KG1 (cell line): ENCODE measurements around the gene NGEF.
"Not testable (repeated sequence)": the region's sequence is repeated elsewhere in the genome, so short reads cannot be mapped to it uniquely, and the experiment has no call there.

Experiments used
- DNase-seq: peaks from one replicate; lab custom pipeline; 2025; lab: John Stamatoyannopoulos, UW

NGEF gene

DNA sequence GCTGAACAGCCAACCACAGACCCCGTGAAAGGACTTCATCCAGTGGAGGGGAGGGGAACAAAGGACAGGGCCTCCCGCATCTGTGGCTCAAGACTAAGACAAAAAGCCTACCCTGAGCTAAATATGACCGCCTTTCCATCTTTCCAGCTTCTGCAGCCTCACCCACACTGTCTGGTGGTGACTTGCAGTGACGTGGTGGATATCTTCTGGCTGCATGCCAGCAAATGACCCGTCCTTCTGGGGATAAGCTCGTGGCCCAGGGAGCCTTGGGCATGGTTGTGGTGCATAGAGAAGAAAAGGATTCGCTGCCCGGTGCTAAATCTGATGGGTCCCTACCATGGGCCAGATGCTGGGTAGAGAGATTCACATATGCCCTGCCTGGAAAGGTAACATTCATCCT lies 8.7 kb upstream of the NGEF start:
- DNase-seq, result no peak

DNA sequence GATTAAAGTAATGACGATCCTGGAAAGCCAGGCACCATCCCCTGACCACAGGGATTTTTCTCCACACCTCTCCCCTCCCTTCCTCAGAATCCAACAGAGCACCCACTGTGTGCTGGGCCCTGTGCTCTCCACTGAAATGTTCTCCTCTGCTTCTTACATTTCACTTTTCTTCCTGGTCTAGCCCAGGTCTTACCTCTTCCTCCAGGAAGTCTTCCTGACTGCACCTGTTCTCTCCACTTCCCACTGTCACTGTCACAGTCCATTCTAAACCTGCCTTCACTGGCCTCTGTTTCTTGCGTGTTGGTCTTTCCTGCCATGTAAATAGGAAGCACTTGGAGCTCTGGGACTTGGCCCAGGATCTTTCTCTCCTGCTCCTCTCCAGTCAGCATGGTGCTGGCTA lies 7.4 kb upstream of the NGEF start:
- no peak for DNase-seq

DNA sequence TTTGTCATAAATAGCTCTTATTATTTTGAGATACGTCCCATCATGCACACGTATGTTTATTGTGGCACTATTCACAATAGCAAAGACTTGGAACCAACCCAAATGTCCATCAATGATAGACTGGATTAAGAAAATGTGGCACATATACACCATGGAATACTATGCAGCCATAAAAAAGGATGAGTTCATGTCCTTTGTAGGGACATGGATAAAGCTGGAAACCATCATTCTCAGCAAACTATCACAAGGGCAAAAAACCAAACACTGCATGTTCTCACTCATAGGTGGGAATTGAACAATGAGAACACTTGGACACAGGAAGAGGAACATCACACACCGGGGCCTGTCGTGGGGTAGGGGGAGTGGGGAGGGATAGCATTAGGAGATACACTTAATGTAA lies 6.6 kb upstream of the NGEF start:
- DNase-seq, result not testable (repeated sequence)

DNA sequence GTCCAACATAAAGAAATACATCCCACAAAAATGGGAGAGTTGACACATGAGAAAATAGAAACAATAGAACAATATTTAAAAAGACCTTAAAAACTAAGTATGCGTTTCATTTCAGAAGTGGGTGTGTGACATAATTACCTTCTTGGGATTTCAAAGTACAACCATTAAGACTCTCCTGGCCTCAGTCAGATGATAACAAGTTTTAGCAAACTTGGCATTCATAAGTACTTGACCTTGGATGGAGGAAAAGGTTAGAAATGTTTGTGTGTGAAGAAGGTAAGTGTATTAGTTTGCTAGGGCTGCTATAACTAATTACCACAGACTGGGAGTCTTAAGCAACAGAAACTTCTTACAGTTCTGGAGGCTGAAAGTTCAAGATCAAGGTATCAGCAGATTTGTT lies 4.9 kb upstream of the NGEF start:
- no peak for DNase-seq

DNA sequence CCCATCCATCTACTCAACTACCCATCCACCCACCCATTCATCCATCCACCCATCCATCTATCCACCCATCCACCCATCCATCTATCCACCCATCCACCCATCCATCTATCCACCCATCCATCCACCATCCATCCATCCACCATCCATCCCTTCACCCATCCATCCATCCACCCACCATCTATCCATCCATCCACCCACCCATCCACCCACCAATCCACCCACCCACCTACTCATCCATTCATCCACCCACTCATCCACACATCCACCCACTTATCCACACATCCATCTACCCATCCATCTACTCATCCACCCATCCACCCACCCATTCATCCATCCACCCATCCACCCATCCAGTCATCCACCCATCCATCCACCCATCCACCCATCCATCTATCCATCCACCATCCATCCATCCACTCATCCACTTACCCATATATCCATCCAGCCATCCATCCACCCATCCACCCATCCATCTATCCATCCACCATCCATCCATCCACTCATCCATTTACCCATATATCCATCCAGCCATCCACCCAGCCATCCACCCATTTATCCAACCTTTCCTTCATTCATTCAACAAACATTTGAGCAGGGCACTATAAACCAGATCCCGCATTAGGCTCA lies 2.1 kb upstream of the NGEF start:
- DNase-seq, result no peak

DNA sequence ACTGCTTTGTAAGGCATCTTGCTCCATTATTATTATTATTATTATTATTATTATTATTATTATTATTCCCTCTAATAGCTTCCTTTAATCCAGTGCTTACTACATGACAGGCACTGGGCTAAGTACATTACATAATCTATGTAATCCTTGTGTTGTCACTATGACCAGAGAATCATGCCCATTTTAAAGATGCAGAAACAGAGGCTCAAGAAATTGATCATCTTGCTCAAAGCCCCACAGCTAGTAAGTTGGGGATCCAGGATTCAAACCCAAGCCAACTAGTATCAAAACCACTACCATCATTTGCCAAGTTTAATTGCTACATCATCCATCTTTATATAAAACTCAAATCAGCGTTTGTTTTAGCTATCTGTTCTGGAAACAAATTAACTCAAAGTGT lies 594 bp upstream of the NGEF start:
- DNase-seq, result no peak

DNA sequence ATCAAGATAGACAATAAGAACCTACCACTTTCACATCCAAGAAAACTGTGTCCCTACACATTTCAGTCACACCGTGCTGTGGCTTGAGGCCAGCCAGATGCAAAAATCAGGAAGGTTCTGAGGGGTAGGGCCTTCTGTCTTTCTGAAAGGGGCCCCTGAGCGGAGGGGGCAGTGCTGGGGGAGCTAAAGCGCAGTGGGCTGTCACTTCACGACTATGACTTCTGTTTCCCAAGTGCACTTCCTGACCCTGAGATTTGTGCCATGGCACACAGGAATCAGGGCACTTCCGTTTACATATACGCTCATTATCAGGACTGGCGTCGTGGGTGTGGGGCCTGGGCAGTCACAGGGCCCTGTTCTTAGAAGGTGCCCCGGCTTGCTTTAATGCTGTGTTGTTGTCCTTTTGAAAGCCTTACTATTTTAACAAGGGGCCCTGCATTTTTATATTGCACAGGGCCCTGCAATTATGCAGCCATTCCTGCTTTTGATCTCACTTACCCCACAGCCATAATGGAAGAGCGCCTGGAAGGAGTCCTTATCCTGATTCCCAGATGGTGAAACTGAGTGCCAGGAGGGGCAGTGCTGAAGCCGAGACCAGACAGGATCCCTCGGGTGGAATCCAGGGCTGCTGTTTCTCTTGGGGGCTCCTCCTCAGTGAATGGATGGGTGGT lies 620 bp downstream of the NGEF start:
- no peak for DNase-seq

DNA sequence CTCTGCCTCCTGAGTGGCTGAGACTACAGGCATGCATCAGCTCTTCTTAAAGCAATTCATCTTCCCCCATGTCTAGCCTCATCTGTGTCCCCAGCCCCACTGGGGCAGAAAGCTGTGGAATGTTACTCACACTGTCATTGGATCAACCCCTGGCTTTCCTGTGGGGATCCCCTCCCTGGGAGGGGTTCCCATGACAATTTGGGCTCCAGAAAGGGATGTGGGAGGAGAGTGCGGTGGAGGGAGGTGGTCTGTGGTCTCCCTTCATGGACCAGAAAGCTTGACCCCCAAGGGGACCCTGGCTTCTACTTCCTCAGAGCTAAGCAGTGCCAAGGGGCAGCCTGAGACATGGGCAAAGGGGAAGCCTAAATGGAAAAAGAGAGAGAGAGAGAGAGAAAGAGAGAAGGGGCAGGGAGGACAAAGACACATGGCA lies 1.3 kb downstream of the NGEF start:
- no peak for DNase-seq

DNA sequence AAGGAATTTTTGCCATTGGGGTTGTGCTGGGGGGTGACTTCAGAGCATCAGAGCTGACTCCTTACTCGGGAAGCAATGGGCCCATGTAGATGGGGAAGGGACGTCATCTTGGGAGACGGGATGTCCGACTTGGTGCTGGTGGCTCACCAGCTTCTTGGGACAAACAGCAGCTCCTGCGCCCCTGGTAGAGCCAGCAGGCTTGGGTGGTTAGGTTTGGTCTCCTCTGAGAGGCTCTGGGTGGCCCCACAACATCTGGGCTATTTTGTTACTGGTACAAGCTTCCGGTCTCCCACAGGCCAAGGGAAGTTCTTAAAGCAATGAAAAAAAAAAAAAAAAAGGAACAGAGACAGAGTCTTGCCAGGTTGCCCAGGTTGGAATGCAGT lies 1.8 kb downstream of the NGEF start:
- no peak for DNase-seq

DNA sequence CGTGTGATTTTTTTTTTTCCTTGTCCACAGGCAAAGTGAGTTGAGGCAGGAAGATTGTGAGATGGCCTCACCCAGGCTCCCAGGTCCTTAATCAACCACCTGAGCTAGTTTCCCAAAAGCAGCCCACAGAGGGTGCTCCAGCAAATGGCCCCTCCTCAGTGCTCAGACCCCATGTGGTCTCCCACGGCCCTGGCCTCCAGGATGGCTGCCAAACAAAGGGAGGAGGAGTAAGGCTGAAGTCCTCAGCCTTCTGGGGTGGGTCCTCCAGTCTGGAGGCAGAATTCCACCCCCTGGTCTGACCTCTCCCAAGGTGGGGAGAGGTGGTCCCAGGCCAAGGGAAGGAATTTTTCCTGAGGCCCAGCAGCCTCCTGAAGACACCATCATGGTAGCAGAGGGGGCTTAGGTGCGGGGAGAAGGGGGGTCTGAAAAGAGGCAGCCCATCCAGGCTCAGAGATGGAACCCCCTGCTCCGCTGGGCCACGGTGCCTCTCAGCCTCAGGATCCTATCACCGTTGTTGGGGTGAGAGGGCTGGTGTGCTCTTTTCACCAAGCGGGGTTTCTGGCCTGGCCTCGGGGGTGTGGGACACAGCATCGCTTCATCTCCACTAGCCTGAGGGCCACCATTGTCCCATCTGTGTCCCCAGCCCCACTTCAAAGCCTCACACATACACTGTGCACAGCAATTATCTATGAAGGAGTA lies 2.3 kb downstream of the NGEF start:
- no peak for DNase-seq

DNA sequence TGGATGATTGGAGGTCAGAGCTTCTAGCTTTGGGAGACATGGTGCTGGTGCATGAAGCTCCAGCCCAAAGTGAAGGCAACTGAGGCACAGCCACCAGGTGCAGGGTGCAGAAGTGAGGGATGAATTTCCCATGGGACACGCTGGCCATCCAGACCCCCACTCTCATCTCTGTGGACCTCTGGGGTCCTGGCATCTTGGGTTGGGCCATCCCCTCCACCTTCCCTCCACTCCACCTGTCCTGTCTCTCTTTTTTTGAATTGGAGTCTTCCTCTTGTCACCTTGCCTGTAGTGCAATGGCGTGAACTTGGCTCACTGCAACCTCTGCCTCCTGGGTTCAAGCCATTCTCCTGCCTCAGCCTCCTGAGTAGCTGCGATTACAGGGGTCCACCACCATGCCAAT lies 3.4 kb downstream of the NGEF start:
- no peak for DNase-seq

DNA sequence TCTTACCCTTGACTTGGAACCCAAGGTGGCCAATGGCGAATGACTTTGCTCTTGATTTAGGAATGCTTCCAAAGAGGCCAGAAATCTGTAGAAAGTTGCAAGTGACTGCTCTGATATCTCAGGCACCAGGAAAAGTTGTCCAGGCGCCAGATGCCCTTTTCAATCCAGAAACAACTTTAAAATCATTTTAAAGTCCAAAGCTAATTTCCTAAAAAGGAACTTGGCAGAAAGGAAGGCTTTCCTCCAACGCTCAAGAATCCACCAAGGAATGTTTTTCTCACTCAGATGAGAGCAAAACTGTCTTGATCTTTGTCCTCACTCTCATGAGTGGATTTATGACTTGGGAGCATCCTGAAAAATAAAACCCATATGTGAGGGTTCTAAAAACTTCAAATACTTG lies 5.3 kb downstream of the NGEF start:
- no peak for DNase-seq

DNA sequence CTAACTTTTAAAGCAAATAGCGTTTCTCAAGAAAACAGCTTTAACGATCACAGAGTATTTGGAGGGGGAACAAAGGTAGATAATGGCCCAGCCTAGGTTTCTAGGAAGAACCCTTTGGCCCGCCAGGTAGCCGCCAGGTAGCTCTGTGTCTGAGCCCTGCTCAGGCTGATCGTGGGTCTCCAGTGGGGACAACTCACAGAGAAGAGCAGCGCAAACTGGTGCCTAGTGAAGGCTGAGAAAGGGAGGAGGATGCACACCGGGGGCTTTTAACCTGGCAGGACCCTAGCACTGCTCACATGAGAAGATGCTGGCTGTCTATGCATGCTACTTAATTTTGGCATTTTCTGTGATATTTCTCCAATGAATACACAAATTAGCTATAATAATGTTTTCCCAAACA lies 5.8 kb downstream of the NGEF start:
- DNase-seq, result no peak

DNA sequence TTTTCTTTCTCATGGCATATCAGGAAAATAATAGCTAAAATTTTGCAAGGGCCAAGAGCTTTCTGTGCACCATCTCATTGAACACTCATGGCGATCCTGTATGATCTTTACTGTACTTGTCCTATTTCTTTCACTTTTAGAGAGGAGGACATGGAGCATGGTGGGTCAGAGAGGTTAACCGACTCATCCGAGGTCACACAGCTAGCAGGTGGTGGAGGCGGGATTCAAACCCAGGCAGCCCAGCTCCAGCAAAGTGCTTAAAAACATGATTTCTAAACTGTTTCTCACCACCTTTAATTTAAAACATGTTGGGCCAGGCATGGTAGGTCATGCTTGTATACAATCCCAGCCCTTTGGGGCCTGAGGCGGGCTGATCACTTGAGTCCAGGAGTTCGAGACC lies 6.4 kb downstream of the NGEF start:
- no peak for DNase-seq

DNA sequence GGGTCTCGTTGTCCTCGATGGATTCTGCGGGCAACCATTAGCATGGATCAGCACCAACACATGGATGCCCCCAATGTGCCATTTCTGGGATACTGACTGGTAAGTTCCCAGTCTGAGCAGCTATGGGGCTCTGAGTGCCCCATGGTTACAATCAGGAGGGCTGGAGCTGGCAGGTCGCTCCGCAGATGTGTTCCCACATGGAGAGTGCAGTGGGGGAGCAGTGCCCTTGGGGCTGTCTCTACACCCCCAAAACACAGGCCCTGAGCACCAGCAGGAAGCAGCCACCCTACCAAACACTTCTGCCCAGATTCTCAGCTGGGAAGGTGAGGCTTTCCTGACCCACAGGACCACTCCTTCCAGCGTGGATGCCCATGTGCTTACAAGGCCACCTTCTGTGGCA lies 8.0 kb downstream of the NGEF start:
- no peak for DNase-seq

DNA sequence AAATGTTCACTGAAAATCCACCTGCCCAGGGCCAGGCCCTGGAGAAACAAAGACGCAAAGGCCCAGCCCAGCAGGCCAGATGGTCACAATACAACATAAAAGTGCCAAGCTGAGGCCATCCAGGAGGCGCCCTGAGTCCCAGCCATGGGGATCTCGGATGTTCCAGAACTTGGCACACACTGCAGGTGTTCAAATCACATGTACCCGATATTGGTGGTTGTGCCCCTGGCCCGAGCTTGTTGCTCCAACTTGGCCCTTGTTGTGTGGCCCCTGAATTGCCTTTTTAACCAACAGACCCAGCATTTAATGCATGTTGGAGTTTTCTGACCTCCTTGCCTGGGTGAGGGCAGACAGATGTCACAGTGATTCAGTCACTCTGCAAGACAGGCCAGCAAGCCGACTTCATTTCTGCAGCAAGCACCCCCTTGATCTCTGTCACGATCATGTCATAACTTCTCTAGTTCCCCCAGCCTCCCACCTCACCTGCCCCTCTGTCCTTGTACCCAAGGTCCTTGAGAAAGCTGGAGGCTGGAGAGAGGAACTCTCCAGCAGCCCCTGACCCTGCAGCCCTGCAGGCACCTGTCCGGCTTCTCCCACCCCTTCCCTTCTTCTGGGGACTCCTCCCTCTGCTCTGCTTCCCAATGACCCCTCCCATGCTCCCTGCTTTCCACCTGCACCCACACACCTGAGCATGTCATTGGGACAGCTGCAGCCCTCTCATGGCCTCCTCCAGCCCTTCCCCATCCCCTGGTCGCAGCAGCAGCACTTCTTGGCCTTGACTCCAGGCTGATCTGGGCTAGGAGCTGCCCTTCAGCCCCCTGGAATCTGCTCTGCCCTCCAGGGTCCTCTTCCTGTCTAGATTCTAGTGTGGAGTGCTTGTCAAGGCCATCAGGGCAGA lies 9.1 kb downstream of the NGEF start:
- DNase-seq, result no peak

DNA sequence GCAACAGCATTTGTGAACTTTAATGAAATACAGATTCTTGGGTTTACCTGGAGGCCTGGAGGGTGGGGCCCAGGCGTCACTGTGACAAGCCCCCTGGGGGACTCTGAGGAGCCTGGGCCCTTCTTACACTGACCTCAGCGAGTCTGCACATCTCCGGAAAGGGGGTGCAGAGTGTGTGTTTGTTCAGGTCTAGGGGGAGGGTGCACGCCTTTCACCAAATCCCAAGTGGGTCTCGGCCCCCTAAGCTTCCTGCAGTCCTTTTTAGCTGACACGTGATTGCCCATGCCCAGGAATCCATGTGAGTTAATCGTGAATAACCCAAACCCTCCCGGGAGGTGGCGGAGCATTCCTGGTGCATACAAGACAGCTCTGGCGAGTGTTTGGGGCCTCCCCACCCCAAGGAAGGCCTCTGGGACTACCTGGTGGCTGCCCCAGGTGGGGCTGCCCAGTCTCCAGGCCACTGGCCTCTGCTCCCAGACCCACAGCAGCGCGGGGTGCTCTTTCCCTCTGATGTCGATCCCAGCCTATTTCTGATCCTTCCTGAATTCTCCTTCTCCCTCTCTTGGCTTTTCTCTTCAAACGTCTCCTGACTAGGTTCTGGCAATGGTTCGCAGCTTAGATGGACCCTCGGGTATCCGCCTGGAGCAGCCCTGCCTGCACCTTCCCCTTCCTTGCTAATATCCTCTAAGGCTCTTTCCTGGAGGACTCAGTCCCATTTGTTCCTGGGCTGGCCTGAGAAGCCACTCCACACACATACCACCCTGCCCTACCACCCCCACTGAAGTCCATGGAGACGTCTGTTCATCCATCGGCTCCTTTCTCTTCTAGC lies 10.0 kb downstream of the NGEF start:
- no peak for DNase-seq

DNA sequence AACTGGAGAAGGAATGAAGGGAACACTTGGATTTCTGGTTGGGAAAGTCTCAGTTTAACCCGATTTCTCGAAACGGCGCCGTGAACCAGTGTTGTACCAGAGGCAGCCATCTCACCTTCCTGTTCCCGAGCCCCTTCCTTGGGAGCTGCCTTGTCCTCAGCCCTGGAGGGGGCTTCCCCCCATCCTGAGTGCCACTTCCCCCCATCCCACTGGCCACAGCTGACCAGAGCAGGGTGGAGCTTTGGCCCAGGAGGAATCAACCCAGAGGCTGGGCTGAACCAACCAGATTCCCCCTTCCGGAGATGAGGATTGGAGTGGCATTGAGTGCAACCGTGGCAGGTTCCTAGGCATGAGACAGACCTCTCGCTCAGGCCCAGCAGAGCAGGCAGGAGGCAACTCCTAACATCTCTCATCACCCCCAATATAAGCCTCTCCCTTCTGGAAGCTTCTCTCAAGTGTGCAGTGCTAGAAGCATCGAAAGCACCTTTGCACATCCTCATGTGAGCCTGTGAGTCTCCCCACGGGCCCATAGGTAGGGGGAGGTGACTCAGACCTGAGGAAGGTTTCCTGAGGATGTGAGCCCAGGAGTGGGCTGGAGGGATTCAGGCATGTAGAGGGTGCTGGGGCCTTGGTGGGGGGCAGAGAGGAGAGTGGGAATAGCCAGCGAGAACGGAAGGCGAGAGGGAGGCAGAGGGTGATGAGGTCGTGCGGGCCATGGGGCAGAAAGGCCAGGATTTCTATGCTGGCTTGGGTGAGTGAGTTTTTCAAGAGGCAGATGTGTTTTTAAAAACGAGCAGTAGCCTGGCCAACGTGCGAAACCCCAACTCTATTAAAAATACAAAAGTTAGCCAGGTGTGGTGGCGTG lies 11.9 kb downstream of the NGEF start:
- DNase-seq, result no peak

DNA sequence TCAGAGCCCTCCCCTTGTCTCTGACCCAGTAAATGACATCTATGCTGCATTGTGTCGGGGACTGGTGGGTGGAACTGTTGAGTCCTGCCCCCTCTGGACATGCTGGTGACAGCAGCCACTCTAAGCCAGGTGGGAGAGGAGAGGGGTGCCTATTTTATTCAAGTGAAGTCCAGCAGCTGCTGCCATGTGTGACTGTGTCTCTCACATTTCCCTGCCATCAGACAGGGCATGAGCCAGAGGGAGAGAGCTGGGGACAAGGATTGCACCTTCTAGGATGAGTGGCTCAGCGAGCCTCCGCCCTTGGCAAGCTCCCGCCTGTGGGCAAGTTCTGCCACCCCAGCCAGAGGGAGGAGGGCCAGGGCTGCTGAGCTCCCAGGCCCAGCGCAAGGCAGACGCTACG lies 13.7 kb downstream of the NGEF start:
- no peak for DNase-seq

DNA sequence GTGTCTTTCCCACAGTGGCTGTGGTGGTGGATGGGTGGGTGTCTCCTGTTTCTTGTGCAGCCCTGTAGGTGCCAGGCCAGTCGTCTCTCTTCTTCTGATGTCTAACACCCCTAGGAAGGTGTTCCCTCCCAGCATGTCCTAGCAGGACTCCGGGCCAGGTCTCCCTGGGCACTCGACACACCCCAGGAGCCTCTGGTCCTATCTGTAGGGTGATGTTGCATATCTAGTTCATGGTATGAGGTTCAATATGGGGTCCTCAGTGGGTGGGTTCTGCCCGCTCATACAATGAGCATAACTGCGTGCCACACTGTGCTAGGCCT lies 14.4 kb downstream of the NGEF start:
- no peak for DNase-seq
